OCI-LY1 (cell line): ENCODE data around the gene OR6K6.

Experiments used
- H2AFZ ChIP-seq: fragments of 200-600 bp; sonication (generic), shearing (Covaris generic); 2 replicates; pipeline ENCODE4 v1.6.0; 2014; ENCODE audit warnings: antibody characterized with exemption, mild to moderate bottlenecking, low read length
- H3F3A ChIP-seq: fragments of 200-600 bp; sonication (generic), shearing (Covaris generic); 2 replicates; pipeline ENCODE4 v1.6.0; 2014; ENCODE audit warnings: mild to moderate bottlenecking, antibody characterized with exemption, low read length, moderate library complexity; ENCODE audit not compliant: insufficient read depth
- H3K27ac ChIP-seq: fragments of 200-600 bp; sonication (generic); 2 replicates; pipeline ENCODE4 v1.5.1; 2014; ENCODE audit warnings: low read length, mixed run types, mild to moderate bottlenecking, low read depth; ENCODE audit not compliant: poor library complexity, severe bottlenecking
- H3K27me3 ChIP-seq: fragments of 200-600 bp; sonication (generic); 2 replicates; pipeline ENCODE4 v1.6.0; 2014; ENCODE audit warnings: antibody characterized with exemption, mild to moderate bottlenecking, low read length, moderate library complexity; ENCODE audit not compliant: insufficient read depth
- H3K36me3 ChIP-seq: fragments of 200-600 bp; sonication (generic); 2 replicates; pipeline ENCODE4 v1.6.1; 2014; ENCODE audit warnings: mild to moderate bottlenecking, antibody characterized with exemption, low read length, moderate library complexity, mixed read lengths; ENCODE audit not compliant: insufficient read depth
- H3K4me1 ChIP-seq: fragments of 200-600 bp; sonication (generic); 2 replicates; pipeline ENCODE4 v1.5.1; 2014; ENCODE audit warnings: mild to moderate bottlenecking, low read length, moderate library complexity; ENCODE audit not compliant: insufficient read depth, severe bottlenecking
- H3K4me2 ChIP-seq: fragments of 200-600 bp; sonication (generic), shearing (Covaris generic); 2 replicates; pipeline ENCODE4 v1.6.1; 2014; ENCODE audit warnings: low read length
- H3K4me3 ChIP-seq: fragments of 200-600 bp; sonication (generic); 2 replicates; pipeline ENCODE4 v1.5.1; 2014; ENCODE audit warnings: low read length, low read depth, mild to moderate bottlenecking, mixed read lengths; ENCODE audit not compliant: poor library complexity, severe bottlenecking
- H3K79me2 ChIP-seq: fragments of 200-600 bp; shearing (Covaris generic); 2 replicates; pipeline ENCODE4 v1.6.1; 2016; ENCODE audit warnings: mixed run types, low read length, mixed read lengths; ENCODE audit not compliant: insufficient read depth
- H3K9ac ChIP-seq: fragments of 200-600 bp; sonication (generic), shearing (Covaris generic); 2 replicates; pipeline ENCODE4 v1.6.1; 2014; ENCODE audit warnings: mild to moderate bottlenecking, low read length, mixed read lengths
- H3K9me2 ChIP-seq: fragments of 200-600 bp; sonication (generic), shearing (Covaris generic); 2 replicates; pipeline ENCODE4 v1.6.1; 2014; ENCODE audit warnings: low read depth, mild to moderate bottlenecking, low read length, mixed read lengths
- H3K9me3 ChIP-seq: fragments of 200-600 bp; shearing (Covaris generic); 2 replicates; pipeline ENCODE4 v1.6.1; 2014; ENCODE audit warnings: low read length, mixed read lengths
- H4K20me1 ChIP-seq: fragments of 200-600 bp; sonication (generic), shearing (Covaris generic); 2 replicates; pipeline ENCODE4 v1.6.0; 2016; ENCODE audit warnings: mild to moderate bottlenecking, low read length; ENCODE audit not compliant: insufficient read depth
- CTCF ChIP-seq: fragments of 200-600 bp; sonication (generic), shearing (Covaris generic); IDR thresholded peaks from 2 replicates; pipeline ENCODE4 v1.5.1; 2017; ENCODE audit warnings: mild to moderate bottlenecking, antibody characterized with exemption, low read length, moderate library complexity, mixed read lengths
- EZH2 ChIP-seq: fragments of 200-600 bp; sonication (generic), shearing (Covaris generic); IDR thresholded peaks from 2 replicates; pipeline ENCODE4 v1.8.0; 2017; ENCODE audit warnings: borderline replicate concordance, mixed run types, mild to moderate bottlenecking, antibody characterized with exemption, low read length, moderate library complexity, mixed read lengths

OR6K6 gene

GRCh38 chr1:158754420-158754819 lies at the start of gene OR6K6:
Gene OR6K6 (plus strand): TSS chr1:158754720. CDS start chr1:158754888, 168 bp downstream.
- no peaks in the 10 kb centered on the region for H3K4me1 ChIP-seq
- no peaks in the 10 kb centered on the region for H3F3A ChIP-seq
- H2AFZ ChIP-seq = no peak within 1 kb of the TSS
- no peak within 1 kb of the TSS for H3K27ac ChIP-seq
- no peaks in the 10 kb centered on the region for H3K79me2 ChIP-seq
- no peaks in the 10 kb centered on the region for H3K9me2 ChIP-seq
- no peak within 1 kb of the TSS for H3K4me3 ChIP-seq
- no peaks in the 10 kb centered on the region for H3K9me3 ChIP-seq
- no peaks in the 10 kb centered on the region for H3K36me3 ChIP-seq
- no peak within 1 kb of the TSS for H3K9ac ChIP-seq
- no peak within 1 kb of the TSS for H3K4me2 ChIP-seq
- no peaks in the 10 kb centered on the region for H4K20me1 ChIP-seq
- no peaks in the 10 kb centered on the region for H3K27me3 ChIP-seq
- TF ChIP-seq CTCF (no peak), EZH2 (no peak)

- Histone ChIP-seq H3K27me3 (no peaks in the 10 kb centered on the region), H3K9me3 (no peaks in the 10 kb centered on the region), H3K9me2 (no peaks in the 10 kb centered on the region), H3F3A (no peaks in the 10 kb centered on the region), H3K4me1 (no peaks in the 10 kb centered on the region), H3K27ac (no peak overlapping the region), H3K4me2 (no peak overlapping the region), H3K4me3 (no peak overlapping the region), H2AFZ (no peak overlapping the region), H3K9ac (no peak overlapping the region), H4K20me1 (no peaks in the 10 kb centered on the region), H3K79me2 (no peaks in the 10 kb centered on the region), H3K36me3 (no peaks in the 10 kb centered on the region)
- TF ChIP-seq EZH2 (no peak), CTCF (no peak)
Measured at GRCh38 chr1:158706096-158706495, 48.4 kb upstream of the OR6K6 start.

- H3F3A ChIP-seq = no peaks in the 10 kb centered on the region
- no peaks in the 10 kb centered on the region for H3K9me3 ChIP-seq
- H3K9me2 ChIP-seq = no peaks in the 10 kb centered on the region
- no peaks in the 10 kb centered on the region for H3K36me3 ChIP-seq
- no peaks in the 10 kb centered on the region for H3K27me3 ChIP-seq
- no peak overlapping the region for H3K4me3 ChIP-seq
- H3K79me2 ChIP-seq = no peaks in the 10 kb centered on the region
- no peak overlapping the region for H3K27ac ChIP-seq
- no peak overlapping the region for H2AFZ ChIP-seq
- TF ChIP-seq CTCF (no peak), EZH2 (no peak)
- no peak overlapping the region for H3K9ac ChIP-seq
- H3K4me1 ChIP-seq = no peaks in the 10 kb centered on the region
- H3K4me2 ChIP-seq = no peak overlapping the region
- no peaks in the 10 kb centered on the region for H4K20me1 ChIP-seq
Measured at GRCh38 chr1:158711098-158711497, 43.4 kb upstream of the OR6K6 start.
